ENCODE data around the gene NHEJ1. TPM values are rescaled to one million over a fixed set of nuclear protein-coding genes. Genes with fewer than 3 reads are reported as not detected.

The NHEJ1 gene
- total and polyA plus RNA-seq, 8 donors = 3.9 to 8.7 (median 6.6) TPM

GRCh38 chr2:219031005-219031738 lies 129.4 kb downstream of the NHEJ1 start:
- no peak overlapping the region for H3K27ac ChIP-seq
- no peaks in the 10 kb centered on the region for H3K9me3 ChIP-seq
- DNase-seq (no peak), FAIRE-seq (no peak), ATAC-seq (no peak)
- intact Hi-C loops (cut with DNase I) = loop anchor here in 1 of 3 donors (10.0 kb wide), 1 partner anchor 274 kb away; the partner anchor contains the start of gene PTPRN
- no peaks in the 10 kb centered on the region for H3K36me3 ChIP-seq
- TF ChIP-seq CTCF (IDR thresholded peaks at IDR 0.05) = no peak
- 58 to 63% methylated on average over 21 of the region's 21 CpGs for WGBS, 2 donors
- peaks cover 0 to 5% (median 0%) of the 10 kb centered on the region in 4 donors for H3K27me3 ChIP-seq
- H3K4me1 ChIP-seq = no peaks in the 10 kb centered on the region
- no peak overlapping the region for H3K4me3 ChIP-seq

GRCh38 chr2:219030177-219030940 lies 130.3 kb downstream of the NHEJ1 start:
- Histone ChIP-seq H3K9me3 (no peaks in the 10 kb centered on the region), H3K4me3 (no peak overlapping the region), H3K36me3 (no peaks in the 10 kb centered on the region), H3K27me3 (peaks cover 0 to 5% (median 0%) of the 10 kb centered on the region in 4 donors), H3K4me1 (no peaks in the 10 kb centered on the region), H3K27ac (no peak overlapping the region)
- ATAC-seq (peak in 1 of 4 donors; percentile 9), DNase-seq (no peak), FAIRE-seq (no peak)
- 51 to 67% methylated on average over 15 to 16 of the region's 16 CpGs for WGBS, 2 donors
- TF ChIP-seq CTCF (IDR thresholded peaks at IDR 0.05) = no peak
- intact Hi-C loops (cut with DNase I) = loop anchor here in 1 of 3 donors (10.0 kb wide), 1 partner anchor 274 kb away; the partner anchor contains the start of gene PTPRN

GRCh38 chr2:219029829-219030165 lies 130.8 kb downstream of the NHEJ1 start:
- WGBS, 2 donors = 27 to 38% methylated on average over 9 of the region's 9 CpGs
- no peaks in the 10 kb centered on the region for H3K9me3 ChIP-seq
- H3K27ac ChIP-seq = no peak overlapping the region
- ATAC-seq (peak; percentile 94 to 100 (median 98)), FAIRE-seq (no peak), DNase-seq (peak; percentile 68 to 95 (median 88))
- H3K4me3 ChIP-seq = no peak overlapping the region
- peak; percentile 98 to 99 (median 98) for TF ChIP-seq CTCF (IDR thresholded peaks at IDR 0.05)
- H3K36me3 ChIP-seq = no peaks in the 10 kb centered on the region
- intact Hi-C loops (cut with DNase I) = loop anchor here in 2 of 3 donors (10.0 kb wide), 2 partner anchors 125 to 275 kb away; partner anchors contain the start of gene PTPRN (in 1 of the 2)
- no peaks in the 10 kb centered on the region for H3K4me1 ChIP-seq
- H3K27me3 ChIP-seq = peaks cover 0 to 5% (median 0%) of the 10 kb centered on the region in 4 donors

GRCh38 chr2:219028996-219029828 lies 131.4 kb downstream of the NHEJ1 start:
- Histone ChIP-seq H3K27ac (no peak overlapping the region), H3K4me3 (no peak overlapping the region), H3K27me3 (peaks cover 0 to 5% (median 0%) of the 10 kb centered on the region in 4 donors), H3K4me1 (no peaks in the 10 kb centered on the region), H3K9me3 (no peaks in the 10 kb centered on the region), H3K36me3 (no peaks in the 10 kb centered on the region)
- no peak for FAIRE-seq
- DNase-seq = no peak
- peak in 1 of 4 donors; percentile 15 for ATAC-seq
- intact Hi-C loops (cut with DNase I) = loop anchor here in 1 of 3 donors (10.0 kb wide), 1 partner anchor 126 kb away; no protein-coding TSS in a partner anchor
- WGBS, 2 donors = 63 to 71% methylated on average over 13 of the region's 13 CpGs
- no peak for TF ChIP-seq CTCF (IDR thresholded peaks at IDR 0.05)
